HUDEP-2 (cell line): Measurements from ENCODE around the gene ZNF587.
A peak's percentile ranks its signal among the peaks of the same experiment; 100 is the strongest.
"Not testable (repeated sequence)": the region's sequence is repeated elsewhere in the genome, so short reads cannot be mapped to it uniquely, and the experiment has no call there.

Experiments used
- DNase-seq, 76 experiments: peaks; one replicate each; lab custom pipeline; 2025; ENCODE audit not compliant: unreplicated experiment in 76 of 76; lab: John Stamatoyannopoulos, UW

Gene ZNF587

DNA sequence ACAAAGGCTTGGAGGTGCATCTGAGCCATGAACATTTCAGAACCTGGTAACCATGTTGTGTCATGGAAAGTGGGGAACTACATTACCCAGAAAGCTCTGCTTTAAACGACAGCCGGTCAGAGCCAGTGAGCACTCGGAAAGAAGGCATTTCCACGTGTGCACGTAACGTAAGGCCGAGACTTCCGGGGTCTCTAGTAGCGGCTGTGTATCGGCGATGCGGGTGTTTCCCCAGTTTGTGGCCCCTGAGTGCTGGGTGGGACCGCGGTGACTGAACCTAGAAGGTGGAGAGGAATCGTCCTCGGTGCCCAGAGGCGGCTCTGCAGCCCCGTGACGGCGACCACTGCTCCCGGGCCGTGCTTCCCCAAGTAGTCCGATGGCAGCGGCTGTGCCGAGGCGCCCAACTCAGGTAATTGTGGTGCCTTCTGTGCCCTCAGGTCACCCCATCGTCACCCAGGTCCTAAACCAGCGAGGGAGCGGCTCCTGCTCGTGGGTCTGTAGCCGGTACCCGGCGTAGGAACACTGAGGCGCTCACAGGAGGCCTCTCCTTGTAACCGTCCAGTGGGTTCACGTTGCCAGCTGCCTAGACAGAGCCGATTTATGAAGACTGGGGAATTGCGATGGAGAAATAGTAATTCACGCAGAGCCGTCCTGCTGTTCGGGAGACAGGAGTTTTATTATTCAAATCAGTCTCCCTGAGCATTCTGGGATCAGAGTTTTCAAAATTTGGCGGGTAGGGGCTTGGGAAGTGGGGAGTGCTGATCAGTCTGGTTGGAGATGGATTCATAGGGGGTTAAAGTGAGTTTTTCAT, at the start of gene ZNF587:
Gene ZNF587 (plus strand): TSS at position 194 of the 808 bp plus-strand sequence. CDS start 180 bp downstream, at position 374.
- peak in 74 of 76 experiments; percentile 22 to 89 (median 74) for DNase-seq

DNA sequence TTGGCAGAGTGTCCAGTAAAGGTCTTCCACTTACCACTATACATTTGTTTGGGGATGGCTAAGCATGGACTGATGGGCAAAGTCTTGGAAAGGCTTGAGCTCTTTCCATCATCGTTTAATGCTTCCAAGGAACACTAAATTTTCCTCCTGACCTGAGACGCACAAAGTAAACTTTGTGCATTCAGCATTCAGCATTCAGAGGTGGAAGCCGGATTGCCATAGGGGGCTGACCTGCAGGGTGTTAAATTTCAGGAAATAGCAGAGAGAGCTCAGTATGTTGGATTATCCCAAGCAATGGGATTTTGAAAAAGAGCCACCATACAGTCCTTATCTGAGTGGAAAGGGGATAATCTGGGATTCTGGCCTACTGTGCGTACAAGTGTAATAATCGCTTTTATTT, 49.0 kb upstream of the ZNF587 start:
- no peak for DNase-seq

DNA sequence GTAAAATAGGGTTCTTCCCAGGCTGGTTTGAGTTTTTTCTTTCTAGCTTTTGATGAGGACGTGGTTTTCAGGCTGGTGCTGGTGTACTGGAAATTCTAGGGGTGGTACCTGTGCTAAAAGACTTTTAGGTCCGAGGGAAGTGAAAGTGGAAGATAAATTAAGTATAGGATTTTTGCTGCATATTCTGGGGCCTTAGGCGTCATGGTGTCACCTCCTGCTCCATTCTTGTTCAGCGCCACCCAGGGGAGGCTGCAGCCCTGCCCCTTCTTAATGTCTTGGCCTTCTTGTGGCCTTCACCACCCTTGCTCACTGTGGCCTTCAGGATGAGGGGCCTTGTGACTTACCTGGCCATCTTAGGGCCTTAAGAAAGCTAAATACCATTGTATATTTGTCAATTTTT, 47.4 kb upstream of the ZNF587 start:
- DNase-seq = no peak

DNA sequence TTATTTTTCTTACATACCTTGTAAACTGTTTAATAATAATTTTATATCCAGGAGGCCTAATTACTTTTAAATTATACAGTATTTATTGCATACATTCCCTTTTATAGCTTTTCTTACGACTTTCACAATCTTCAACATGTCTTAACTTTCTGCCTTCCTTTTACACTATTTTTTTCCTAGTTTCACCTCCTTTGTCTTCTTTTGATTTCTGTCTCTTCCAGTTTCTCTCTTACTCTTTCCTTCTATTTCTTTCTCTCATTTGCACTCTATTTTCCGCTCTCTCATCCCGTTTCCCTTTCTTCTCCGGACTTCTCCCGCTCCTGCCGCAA, 46.4 kb upstream of the ZNF587 start:
- no peak for DNase-seq

DNA sequence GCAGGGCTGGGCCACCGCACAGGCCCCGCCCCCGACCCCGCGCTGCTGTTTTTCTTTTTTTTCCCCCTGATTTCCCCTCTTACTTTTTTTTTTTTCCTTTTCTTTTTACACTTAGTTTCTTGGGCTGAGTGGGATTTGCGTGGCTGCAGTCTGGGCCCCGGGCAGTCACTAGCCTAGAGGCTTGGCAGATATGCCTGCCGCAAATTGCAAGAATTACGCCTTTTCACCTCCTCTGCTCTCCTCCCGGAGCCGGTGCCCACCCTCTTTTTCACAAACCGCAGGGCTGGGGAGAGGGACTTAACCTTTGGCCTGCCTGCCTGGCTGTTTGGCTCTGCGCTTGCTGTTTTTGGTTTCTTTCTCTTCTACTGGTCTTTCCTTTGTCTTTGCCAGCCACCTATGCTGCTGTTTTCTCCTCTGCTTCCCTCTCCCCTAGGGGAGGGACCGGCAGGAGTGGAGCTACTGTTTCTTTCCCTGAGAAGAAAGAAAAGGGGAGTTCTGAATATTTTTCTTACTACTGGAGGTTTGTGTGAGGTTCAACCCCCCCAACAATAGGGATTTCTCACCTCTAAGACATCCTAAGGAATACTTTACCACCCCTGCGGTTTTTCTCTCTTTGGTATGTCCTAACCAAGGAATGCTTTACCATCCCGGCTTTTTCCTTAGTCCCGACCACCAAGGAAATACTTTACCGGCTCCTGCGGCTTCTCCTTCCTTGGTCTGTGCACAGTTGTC, 45.9 kb upstream of the ZNF587 start:
- DNase-seq = peak in 4 of 76 experiments; percentile 6 to 14 (median 9)

DNA sequence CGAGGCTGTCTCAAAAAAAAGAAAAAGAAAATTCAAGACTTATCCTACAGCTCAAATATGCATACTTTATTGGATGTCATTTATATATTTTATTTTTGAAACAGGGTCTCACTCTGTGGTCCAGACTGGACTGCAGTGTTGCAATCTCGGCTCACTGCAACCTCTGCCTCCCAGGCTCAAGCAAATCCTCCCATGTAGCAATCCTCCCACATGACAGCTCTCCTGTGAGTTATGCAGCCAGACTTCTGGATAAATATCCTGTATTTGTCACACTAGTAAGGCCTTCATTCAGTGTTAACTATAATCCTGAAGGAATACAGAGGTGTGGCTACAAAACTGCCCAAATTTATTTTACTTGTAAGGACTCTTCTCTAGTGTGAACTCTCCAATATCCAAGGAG, 42.1 kb upstream of the ZNF587 start:
- no peak for DNase-seq

DNA sequence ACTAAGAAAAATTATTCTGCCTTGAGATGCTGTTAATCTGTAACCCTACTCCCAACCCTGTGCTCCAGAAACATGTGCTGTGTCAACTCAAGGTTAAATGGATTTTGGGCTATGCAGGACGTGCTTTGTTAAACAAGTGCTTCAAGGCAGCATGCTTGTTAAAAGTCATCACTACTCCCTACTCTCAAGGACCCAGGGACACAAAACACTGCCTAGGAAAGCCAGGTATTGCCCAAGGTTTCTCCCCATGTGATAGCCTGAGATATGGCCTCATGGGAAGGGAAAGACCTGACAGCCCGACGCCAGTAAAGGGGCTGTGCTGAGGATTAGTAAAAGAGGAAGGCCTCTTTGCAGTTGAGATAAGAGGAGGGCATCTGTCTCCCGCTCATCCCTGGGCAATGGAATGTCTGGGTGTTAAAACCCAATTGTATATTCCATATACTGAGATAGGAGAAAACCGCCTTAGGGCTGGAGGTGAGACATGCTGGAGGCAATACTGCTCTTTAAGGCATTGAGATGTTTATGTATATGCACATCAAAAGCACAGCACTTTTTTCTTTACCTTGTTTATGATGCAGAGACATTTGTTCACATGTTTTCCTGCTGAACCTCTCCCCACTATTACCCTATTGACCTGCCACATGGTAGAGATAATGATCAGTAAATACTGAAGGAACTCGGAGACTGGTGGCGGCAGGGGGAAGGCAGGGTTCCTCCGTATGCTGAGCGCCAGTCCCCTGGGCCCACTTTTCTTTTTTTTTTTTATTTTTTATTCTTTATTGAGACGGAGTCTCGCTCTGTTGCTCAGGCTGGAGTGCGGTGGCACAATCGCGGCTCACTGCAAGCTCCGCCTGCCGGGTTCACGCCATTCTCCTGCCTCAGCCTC, 39.0 kb upstream of the ZNF587 start:
- peak in 2 of 76 experiments; percentile 12 to 17 for DNase-seq

DNA sequence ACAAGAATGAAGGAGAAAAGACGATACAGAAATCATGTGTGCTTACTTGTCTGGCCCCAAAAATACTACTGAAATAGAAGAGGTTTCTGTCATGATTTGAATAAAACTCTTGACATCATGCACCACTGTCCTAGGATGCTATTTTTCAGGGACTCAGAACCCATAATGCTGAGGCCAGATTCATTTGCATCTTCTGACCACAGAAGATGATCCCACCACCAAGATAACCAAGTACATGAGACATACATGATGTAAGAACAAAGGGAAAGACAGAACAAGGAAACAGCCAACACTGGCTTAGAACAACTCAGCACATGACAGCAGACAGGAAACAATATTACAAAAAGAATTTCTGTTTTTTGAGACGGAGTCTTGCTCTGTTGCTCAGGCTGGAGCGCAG, 37.4 kb upstream of the ZNF587 start:
- DNase-seq = no peak

DNA sequence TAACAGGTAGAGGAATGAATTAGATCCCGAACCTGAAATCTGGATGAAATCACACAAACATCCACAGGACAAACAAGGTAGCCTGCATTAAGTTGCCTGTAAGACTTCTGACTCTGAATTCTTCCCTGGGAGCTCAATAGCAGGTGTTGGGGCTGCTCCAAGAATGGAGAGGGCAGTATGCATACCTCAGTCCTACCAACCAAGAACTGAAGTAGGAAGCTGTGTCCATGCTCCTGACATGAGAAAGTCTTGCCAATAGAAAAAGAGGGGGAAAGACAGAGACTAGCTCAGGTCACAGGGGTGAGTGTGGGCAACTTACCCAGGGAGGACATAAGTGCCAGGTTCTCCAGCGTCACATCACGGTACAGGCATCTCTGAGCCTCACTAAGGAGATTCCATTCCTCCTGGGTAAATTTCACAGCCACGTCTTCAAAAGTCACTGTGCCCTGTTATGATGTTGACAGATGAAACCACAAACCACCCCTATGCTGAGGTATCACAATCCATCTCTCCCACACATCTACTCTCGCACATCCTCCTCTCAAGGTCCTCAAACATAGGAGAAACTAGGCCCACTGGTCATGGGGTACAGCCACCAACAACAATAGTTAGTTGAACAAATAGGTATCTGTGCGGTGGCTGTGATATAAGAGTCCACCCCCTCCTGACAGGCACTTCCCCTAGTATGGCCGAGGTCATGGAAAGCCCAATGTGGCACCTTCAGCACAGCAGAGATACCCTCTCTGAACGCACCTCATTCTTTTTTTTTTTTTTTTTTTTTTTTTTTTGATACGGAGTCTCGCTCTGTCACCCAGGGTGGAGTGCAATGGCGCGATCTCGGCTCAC, 36.5 kb upstream of the ZNF587 start:
- DNase-seq = not testable (repeated sequence)

DNA sequence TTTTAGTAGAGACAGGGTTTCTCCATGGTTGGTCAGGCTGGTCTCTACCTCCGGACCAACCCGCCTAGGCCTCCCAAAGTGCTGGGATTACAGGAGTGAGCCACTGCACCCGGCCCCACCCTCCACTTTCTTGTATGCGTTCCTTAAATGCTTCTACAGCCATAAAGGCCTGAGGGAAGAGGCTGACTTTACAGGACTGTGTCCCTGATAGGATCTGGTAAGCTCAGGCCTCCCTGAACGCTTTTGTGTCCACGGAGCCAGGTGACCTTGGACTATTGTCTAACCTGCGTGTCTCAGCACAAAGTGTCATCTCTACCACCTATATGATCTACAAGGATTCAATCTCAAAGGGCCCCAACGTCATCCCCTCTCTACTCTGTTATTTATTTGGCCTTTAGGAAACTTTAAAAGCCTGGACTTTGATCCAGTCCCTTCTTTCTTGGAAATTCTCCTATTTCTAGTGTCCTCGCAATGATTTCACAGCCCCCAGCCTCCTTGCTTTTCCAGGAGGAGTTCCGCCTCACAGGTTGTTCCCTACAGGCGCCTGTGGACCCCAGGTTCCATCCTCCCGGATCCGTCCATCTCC, 35.6 kb upstream of the ZNF587 start:
- peak in 1 of 76 experiments; percentile 32 for DNase-seq

DNA sequence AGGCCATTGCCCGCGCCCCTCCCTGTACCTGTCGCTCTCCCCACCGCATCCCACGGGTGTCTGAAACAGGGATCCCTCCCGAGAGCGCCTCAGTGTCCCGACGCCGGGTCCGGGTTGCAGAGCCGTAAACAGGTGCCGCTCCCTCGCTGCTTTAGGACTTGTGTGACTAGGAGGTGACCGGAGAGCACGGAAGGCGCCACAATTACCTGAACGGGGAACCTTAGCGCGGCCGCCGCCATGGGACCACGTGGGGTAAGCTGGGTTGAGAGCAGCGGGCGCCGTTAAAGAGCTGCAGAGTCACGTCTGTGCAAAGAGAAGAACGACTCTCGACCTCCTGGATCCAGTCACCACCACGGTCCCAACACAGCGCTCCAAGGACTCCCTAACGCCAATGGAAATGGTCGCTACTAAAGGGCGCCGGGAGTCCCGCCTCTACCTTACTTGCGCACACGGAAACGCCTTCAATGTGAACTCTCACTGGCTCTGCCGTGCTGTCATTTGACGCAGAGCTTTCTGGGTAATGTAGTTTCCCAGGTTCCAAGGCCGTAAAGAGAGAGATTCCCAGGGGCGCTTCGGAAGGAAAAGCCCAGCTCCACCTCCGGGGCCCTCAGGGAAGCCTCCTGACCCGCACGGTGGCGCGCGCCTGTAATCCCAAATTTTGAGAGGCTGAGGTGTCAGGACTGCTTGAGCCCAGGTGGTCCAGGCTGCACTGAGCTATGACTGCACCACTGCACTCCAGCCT, 35.0 kb upstream of the ZNF587 start, which contains the start of gene ZNF552:
Gene ZNF552 (minus strand): TSS at position 409 of the 742 bp plus-strand sequence. CDS start 170 bp downstream, at position 239.
- DNase-seq = peak in 75 of 76 experiments; percentile 24 to 88 (median 74)

DNA sequence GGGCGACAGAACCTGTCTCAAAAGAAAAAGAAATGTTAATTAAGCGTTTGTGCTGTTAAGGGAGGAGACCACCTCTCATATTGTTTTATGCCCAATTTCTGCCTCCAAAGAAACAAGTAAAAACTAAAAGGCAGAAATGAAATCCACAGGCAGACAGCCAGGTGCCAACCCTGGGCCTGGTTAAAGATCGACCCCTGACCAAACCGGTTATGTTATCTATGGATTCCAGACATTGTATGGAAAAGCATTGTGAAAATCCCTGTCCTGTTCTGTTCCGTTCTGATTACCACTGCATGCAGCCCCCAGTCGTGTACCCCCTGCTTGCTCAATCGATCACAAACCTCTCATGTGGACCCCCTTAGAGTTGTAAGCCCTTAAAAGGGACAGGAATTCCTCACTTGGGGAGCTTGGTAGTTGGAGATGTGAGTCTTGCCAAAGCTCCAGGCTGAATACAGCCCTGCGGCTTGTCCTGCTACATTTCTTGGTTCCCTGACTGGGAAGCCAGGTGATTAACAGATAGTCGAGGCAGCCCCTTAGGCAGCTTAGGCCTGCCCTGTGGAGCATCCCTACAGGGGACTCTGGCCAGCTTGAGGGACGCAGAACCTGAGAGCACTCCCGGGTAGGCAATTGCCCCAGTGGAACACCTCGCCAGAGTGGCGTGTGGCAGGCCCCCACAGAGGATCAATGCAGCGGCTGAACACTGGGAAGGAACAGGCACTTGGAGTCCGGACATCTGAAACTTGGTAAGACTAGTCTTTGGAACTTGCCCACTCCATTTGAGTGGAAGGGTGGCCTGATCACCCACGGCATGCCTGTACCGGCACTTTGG, 34.2 kb upstream of the ZNF587 start:
- no peak for DNase-seq

DNA sequence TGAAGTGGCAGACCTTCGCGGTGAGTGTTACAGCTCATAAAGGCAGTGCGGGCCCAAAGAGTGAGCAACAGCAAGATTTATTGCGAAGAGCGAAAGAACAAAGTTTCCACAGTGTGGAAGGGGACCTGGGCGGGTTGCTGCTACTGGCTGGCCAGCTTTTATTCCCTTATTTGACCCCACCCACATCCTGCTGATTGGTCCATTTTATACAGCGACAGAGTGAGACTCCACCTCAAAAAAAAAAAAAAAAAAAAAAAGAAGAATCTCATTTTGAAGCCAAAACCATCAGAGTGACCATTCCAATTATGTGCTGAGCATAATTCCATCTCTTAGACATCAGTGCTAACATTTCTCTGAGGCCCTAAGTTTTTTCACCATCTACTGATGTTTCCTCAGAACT, 33.0 kb upstream of the ZNF587 start:
- no peak for DNase-seq

DNA sequence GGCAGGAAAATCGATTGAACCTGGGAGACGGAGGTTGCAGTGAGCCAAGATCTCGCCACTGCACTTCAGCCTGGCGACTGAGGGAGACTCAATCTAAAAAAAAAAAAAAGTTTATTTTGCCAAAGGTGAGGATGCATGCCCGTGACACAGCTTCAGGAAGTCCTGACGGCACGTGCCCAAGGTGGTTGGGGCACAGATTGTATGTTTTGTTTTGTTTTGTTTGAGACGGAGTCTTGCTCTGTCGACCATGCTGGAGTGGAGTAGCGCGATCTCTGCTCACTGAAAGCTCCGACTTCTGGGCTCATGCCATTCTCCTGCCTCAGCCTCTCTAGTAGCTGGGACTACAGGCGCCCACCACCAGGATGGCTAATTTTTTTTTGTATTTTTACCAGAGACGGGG, 31.7 kb upstream of the ZNF587 start:
- DNase-seq = no peak

DNA sequence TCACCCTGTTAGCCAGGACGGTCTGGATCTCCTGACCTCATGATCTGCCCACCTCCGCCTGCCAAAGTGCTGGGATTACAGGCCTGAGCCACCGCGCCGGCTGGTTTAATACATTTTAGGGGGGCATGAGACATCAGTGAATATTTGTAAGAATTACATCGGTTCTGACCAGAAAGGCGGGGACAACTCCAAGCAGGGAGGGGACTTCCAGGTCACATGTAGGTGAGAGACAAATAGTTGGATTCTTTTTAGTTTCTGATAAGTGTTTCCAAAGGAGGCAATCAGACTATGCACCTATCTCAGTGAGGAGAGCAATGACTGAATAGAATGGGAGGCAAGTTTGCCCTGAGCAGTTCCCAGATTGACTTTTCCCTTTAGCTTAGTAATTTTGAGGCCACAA, 31.3 kb upstream of the ZNF587 start:
- DNase-seq = no peak

DNA sequence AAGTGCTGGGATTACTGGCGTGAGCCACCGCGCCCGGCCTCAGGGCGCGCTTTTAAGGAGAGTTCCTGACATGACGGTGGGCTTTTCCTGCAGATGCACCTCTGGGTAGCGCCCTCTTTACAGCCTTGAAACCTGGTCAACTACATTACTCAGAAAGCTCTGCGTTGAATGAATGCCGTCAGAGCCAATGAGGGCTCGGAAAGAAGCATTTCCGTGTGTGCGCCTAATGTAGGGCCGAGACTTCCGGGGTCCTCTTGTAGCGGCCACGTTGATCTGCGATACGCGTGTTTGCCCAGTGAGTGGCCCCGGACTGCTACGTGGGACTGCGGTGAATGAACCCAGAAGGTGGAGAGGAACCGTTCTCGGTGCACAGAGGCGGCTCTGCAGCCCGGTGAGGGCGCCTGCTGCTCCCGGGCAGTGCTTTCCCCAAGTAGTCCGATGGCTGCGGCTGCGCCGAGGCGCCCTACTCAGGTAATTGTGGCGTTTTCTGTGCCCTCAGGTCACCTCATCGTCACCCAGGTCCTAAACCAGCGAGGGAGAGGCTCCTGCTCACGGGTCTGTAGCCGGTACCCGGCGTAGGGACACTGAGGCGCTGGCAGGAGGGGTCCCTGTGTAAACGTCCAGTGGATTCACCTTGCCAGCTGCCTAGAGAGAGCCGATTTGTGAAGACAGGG, 30.0 kb upstream of the ZNF587 start:
- DNase-seq = peak in 75 of 76 experiments; percentile 39 to 92 (median 82)

DNA sequence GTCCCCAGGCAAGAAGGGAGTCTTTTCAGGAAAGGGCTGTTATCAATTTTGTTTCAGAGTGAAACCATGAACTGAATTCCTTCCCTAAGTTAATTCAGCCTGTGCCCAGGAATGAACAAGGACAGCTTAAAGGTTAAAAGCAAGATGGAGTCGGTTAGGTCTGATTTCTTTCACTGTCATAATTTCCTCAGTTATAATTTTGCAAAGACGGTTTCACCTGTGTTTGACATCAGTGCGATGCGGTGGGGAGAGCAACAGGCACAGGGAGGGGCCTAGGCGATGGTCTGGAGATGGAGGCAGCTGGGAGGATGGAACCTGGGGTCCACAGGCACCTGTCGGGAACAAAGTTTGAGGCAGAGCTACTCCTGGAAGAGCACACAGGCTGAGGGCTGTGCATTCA, 29.1 kb upstream of the ZNF587 start:
- no peak for DNase-seq

DNA sequence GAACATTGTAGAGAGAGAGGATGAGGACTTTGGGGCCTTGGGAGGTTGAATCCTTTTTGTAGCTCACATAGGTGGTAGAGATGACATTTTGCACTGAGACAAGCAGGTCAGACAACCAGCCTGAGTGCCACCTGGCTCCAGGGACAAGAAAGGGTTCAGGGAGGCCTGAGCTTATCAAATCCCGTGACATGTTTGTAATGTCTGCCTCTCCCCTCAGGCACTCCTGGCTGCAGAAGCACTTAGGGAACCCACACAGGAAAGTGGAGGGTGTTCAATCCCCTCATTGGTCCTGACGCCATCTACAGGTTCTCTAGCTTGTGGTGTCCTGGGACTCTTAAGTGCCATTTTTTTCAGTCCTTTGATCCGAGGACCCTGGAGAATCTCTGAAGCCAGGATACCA, 28.6 kb upstream of the ZNF587 start:
- not testable (repeated sequence) for DNase-seq
